H1 (cell line): Measurements from ENCODE around the gene ANKRD66. TPM values are rescaled to one million over a fixed set of nuclear protein-coding genes. Genes with fewer than 3 reads are reported as not detected.

Experiments
- CHD7 ChIP-seq: fragments of 300-600 bp; sonication (generic); IDR thresholded peaks from 2 replicates; pipeline ENCODE4 v1.7.1; 2012; ENCODE audit warnings: low read length, moderate library complexity, mild to moderate bottlenecking, inconsistent platforms; ENCODE audit not compliant: insufficient replicate concordance
- NANOG ChIP-seq: IDR thresholded peaks from 2 replicates; pipeline ENCODE4 v1.6.1; 2011; ENCODE audit warnings: low read length, low read depth, mild to moderate bottlenecking, inconsistent platforms; ENCODE audit not compliant: insufficient read depth, poor library complexity, severe bottlenecking
- RFX5 ChIP-seq: IDR thresholded peaks from 2 replicates; pipeline ENCODE4 v1.6.1; 2011; ENCODE audit warnings: low read depth, low read length, improper control_type of control experiment, borderline replicate concordance
- polyA plus RNA-seq, 7 experiments: library from polyadenylated mRNA; depleted of rRNA in 3 of 7; stranded (reverse) in 5 of 7; unstranded in 2 of 7; fragments of >200 nt in 5 of 7; fragments of 200-250 nt in 2 of 7; gene quantifications; 1 replicate in 5 of 7; 2 replicates in 1 of 7; 4 replicates in 1 of 7; pipeline versions ENCODE4 v1.2.1 to v1.2.3, GENCODE V29; 2011 to 2013; ENCODE audit warnings: missing spikeins in 2 of 7, mixed read lengths in 2 of 7
- total RNA-seq: library from RNA; stranded (reverse); fragmentation: NEBNext Ultra II Directional; extraction: Animal tissue kit (Norgen Biotek cat#: 25700); gene quantifications from 2 replicates; pipeline ENCODE4 v1.2.1, GENCODE V29; 2021

The ANKRD66 gene
- total and polyA plus RNA-seq, 2 of the 8 experiments (the other 6 are each of a cell fraction or from before 2014, with no cell fraction given), result 0.05 TPM; not detected in 1

- TF ChIP-seq CHD7, result no peak
- no peak for TF ChIP-seq RFX5
- no peak for TF ChIP-seq NANOG
Observed at GRCh38 chr6:46715141-46715540, 31.6 kb upstream of the ANKRD66 start (continued).
